Inflammatory macrophage treated with lipopolysaccharide for 1 hour (primary cell): ENCODE results near the gene ARHGEF1.
"Not testable (repeated sequence)": the region's sequence is repeated elsewhere in the genome, so short reads cannot be mapped to it uniquely, and the experiment has no call there.

Source experiments
- DNase-seq, 2 donors: peaks; one replicate each; pipeline ENCODE4 v3.0.0-alpha.2; 2020 to 2022

ARHGEF1 gene

GRCh38 chr19:41862445-41862986, 20.5 kb upstream of the ARHGEF1 start:
- DNase-seq: no peak

DNA sequence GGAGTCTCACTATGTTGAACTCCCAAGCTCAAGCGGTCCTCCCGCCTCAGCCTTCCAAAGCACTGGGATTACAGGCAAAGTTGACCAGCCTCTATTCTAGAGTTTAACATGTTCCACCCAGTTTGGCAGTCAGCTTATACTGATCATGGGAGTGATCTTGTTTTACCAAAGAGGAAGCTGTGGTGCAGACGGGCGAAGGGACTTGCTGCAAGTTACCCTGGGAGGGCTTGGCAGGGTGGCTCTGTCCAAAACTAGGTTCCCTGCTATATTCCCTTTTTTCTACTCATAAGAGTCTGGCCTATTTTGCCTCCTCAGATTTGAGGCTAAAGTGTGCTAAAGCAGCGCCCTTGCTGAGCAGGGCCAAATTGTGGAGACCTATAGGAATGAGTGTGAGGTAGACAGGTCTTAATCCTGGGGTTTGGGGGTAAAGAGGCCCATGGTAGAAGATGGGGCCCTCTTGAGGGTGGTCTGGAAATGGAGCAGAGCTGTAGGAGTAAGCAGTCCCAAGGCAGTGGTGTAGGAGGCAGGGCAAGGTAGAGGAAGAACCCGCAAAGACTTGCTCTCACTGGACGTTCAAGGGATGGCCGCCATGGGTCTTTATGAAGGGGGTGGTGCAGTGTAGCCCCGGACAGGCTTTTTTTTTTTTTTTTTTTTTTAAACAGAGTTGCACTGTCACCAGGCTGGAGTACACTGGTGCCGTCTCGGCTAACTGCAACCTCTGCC, 19.6 kb upstream of the ARHGEF1 start:
- DNase-seq: peak; percentile 25 to 33

- no peak for DNase-seq
Observed at GRCh38 chr19:41864374-41864773, 18.6 kb upstream of the ARHGEF1 start.

GRCh38 chr19:41866284-41866683, 16.7 kb upstream of the ARHGEF1 start:
- no peak for DNase-seq

DNA sequence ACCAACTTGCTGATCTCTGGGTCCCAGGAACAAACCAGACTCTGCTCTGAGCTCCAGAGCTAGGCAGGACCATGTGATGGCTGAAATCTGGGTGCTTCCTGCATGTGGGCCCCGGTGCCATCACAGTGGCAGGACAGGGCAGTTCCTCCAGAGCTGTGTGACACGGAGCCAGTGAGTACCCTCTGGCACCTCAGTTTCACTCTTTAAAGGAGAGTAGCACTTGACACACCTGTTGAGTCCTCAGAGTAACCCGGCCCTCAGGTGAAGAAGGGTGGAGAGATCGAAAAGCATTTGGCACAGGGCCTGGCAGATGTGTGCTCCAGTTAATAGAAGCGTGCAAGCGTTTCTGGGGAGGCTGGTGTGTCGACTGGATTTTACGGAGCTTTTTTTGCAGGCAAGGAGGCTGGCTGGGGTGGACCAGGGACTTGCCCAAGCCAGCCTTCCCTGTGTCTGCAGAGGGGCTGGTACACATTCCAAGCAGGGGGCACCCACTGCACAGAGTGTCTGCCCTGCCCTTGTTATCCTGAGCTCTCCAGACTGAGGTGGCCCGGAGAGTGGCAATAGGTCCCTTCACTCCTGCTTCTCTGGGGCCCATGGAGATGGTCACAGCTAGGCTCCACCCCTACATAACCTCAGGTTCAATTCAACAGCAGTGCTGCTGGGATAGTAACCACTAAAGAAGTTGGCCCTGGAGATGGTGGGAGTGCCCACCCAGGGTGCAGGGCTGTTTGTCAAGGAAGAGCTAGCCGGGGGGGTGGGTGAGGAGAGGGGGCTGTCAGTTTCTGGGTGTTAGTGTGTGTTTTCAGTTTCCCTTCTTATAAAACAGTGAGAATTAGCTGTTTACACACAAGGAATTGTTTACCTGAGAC, 14.6 kb upstream of the ARHGEF1 start:
- no peak for DNase-seq

- DNase-seq: no peak
Observed at GRCh38 chr19:41868989-41869300, 14.0 kb upstream of the ARHGEF1 start.

DNA sequence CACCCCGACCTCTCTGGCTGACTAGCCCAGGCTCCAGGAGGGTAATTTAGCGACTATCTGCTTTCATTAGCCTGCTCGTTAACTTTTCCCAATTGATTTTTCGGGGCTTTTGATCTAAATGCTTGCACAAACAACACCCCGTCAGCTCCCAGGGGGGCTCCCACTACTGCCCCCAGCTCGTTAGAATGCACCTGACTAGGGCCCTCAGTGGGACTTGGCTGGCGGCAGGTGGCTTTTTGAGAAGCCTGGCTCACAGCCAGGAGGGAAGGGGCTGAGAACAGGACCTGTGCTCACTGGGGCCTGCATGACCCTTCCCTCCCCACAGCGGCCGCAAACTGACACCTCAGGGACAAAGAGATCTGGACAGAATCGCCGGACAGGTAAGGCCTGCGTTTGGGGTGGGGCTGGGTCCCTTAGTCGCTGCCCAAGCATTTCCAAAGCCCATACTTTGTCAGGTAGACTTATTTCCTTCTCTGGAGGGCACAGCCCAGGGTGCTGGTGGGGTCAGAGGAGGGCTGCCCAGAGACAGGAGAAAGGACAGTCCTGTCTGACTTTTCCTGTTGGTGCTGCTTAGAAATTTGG, 13.5 kb upstream of the ARHGEF1 start:
- DNase-seq: no peak

DNA sequence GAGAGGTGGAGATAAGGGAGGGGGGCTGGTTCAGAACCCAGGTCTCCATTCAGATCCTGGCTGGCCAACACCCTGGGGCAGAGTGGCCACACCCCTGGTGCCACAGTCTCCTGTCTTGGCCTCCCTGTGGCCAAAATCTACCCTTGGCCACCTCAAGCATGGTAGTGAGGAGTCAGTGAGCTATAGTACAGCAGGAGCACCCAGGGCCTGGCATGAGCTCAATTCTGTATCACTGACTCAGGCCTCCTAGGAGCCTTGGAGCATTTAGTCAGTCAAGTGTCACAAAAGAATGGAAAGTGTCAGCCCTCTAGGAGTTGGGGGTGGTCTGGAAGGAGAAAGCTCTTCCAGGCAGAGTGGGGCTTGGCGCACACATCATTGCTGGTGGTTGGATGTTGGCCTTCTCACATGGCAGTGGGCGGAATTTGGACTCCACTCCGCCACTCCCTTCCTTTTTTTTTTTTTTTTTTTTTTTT, 12.5 kb upstream of the ARHGEF1 start:
- DNase-seq: peak in 1 of 2 donors; percentile 69

GRCh38 chr19:41871573-41872383, 11.2 kb upstream of the ARHGEF1 start:
- DNase-seq: peak; percentile 59 to 73

GRCh38 chr19:41872384-41872774, 10.6 kb upstream of the ARHGEF1 start:
- no peak for DNase-seq

DNA sequence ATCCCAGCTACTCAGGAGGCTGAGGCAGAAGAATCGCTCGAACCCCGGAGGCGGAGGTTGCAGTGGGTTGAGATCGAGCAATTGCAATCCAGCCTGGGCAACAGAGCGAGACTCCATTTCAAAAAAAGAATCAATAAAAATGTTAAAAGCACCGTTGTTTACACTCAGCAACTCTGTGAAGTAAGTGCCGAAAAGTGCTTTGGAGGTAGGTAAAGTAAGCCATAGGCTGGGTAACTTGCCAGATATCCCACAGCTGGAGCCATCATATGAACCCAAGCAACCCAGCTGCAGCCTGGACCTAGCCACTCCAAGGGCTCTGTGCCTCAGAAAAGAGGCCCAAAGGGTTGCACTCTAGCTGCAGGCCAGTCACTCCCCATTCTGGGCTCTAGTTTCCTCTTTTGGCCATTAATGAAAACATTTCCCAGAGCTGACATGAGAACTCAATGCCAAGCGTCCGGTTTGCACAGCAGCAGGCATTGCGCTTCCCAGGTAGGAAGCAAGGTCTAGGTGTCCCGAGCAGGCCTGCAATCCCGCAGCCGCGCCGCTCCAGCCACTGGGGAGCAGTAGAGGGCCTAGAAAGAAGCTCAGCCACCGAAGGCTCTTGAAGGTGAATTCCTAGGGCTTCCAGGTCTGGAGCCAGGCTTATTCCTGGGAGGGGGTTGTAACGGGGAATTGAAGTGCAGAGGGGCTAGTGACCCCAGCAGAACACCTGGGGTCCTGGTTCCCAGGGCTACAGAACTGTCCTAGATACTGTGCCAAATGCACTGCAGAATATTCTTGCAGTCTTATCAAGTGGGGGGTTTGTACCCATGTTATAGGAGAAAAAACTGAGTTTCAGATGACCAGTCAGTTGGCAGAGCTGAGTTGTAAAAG, 10.0 kb upstream of the ARHGEF1 start:
- DNase-seq: peak in 1 of 2 donors; percentile 59

DNA sequence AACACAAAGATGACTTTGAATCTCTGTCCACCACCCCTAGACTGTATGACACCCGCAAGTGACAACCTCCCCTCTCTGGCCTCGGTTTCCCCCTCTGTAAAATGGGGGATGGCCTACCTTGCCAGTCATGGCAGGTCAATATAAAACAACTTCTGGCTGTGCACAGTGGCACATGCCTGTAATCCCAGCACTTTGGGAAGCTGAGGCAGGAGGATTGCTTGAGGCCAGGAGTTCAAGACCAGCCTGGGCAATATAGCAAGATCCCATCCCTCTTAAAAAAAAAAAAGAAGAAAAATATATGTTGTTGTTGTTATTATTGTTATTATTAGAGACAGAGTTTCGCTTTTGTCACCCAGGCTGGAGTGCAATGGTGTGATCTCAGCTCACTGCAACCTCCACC, 7.0 kb upstream of the ARHGEF1 start:
- DNase-seq: not testable (repeated sequence)

DNA sequence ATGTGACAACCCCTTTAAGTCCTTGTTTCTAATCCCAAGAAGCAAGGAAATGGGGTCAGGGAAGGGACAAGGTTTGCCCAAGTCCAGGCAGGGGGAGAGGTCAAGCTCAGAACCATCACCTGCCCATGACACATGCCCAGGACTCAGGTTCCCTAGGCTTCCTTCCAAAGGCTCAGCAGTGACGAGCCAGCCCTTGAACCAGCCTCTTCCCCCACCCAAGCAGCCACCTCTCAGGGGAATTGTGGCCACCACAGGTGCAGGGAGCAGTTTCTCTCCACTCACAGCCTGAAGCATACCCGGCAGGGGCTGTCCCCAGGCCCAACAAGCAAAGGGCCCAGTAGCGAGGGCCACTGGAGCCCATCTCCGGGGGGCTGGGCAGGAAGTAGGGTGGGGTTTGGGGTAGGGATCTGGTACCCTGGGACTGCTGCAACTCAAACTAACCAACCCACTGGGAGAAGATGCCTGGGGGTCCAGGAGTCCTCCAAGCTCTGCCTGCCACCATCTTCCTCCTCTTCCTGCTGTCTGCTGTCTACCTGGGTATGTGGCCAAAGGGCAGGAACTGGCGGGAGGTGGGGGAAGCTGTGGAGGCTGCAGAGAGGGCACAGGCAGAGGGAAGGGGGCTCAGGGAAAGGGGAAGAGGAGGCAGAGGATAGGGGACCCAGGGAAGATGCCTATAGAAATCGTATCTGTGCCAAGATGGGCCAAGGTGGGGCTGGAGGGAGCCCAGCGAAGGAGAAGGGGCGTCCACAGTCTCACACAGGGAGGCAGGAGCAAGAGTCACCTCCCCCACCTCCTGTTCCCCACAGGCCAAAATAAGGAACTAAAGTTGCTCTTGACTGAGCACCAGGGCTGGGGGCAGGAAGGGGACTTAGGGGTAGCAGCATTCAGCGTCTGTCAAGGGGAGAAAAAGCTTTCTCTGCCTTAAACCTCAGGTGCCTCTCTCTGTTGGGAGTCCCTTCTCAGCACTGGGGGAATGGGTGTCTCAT, 5.8 kb upstream of the ARHGEF1 start, which contains the start of gene CD79A:
CD79A (plus strand) TSS at position 433 of the 986 bp plus-strand sequence; CDS start at position 459, 26 bp downstream.
- peak; percentile 45 to 51 for DNase-seq

DNA sequence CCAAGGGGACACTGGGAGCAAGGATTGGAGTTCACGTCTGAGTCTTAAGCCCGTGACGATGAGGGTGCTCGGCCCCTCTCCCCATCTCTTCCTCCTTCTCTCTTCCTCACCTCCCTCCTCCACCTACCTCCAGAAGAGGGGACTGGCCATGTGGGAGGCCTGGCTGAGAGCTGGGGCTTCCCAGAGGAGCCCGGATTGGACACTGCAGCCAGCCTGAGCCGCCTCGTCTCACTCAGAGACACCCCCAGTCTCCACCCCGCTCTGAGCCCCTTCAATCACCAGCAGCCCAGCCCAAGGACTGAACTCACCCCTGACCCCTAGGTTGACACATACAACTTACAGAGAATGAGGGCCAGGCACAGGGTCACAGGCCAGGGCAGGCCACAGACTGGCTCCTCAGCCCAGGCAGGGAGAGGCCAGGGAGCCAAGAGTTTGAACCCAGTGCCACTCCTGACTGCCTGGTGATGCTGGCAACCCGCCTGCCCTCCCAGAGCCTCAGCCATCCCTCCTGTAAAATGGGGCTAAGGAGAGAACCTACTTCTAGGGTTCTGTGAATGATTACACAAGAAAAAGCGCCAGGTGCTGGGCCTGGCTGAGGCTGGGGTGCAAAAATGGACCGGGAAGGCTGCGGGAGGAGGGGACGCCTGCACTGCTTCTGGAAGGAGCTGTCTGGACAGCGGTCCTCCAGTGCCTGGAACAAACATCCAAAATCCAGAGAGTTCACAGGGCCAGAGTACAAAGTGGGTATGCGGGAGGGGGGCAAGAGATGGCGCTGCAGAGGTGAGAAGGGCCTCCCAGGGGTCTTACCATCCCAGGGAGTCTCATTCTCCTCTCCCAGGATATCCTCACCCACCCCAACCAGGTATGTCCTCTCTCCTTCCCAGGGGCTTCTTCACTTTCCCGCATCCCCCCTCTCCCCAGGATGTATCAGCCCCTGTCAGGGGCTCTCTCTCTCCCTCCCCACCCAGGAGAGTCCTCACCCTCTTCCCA, 4.8 kb upstream of the ARHGEF1 start:
- DNase-seq: peak; percentile 34 to 80

- no peak for DNase-seq
Observed at GRCh38 chr19:41879080-41879479, 3.9 kb upstream of the ARHGEF1 start.

- DNase-seq: no peak
Observed at GRCh38 chr19:41879670-41880328, 3.2 kb upstream of the ARHGEF1 start.

DNA sequence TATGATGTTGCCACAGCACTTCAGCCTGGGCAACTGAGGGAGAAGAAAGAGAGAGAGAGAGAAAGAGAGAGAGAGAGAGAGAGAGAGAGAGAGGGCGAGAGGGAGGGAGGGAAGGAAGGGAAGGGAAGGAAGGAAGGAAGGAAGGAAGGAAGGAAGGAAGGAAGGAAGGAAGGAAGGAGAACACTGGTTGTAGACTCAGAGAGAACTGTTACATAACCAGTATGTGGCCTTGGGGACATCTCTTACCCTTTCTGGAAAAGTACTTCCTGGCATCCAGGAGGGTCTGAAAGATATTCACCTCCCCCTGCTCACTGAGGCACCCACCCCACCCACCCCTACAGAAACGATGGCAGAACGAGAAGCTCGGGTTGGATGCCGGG, 2.7 kb upstream of the ARHGEF1 start:
- no peak for DNase-seq

- no peak for DNase-seq
Observed at GRCh38 chr19:41883463-41883820, 458 bp downstream of the ARHGEF1 start.
